ENCODE results near the gene CLEC16A.

The CLEC16A gene

DNA sequence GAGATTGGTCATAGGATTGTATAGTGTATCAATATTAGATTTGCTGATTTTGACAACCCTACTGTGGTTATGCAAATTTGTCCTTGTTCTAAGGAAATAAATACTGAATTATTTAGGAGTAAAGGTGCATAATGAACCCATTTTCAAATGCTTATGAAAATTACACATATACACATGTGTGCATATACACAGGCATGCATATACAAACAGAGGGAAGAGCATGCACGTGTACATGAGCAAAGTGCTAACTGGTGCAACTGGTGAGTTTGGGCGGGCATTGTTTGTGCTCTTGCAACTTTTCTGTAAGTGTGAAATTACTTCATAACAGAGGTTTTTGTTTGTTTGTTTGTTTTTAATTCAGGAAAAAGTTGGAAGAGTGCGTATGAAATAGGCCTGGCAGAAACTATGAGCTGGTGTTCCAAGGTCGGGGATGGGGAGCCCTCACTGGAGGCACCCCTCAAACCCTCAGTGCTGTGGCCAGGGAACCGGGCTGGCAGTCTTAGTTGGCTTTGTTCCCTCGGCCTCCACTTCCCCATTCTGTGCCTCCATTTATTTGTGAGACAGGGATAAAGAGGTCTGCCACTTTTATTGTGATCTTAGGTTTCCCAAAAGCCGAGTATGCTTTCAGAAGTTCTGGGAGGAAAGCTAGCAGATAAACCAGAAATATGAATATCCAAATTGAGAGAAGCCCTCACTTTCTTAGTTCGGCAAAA, 7.9 kb upstream of the CLEC16A start:
- in situ Hi-C loops (cut with HindIII; ENCODE audit: low sequenced_read_pairs): no loop called here
- TF ChIP-seq, protein P1, sequence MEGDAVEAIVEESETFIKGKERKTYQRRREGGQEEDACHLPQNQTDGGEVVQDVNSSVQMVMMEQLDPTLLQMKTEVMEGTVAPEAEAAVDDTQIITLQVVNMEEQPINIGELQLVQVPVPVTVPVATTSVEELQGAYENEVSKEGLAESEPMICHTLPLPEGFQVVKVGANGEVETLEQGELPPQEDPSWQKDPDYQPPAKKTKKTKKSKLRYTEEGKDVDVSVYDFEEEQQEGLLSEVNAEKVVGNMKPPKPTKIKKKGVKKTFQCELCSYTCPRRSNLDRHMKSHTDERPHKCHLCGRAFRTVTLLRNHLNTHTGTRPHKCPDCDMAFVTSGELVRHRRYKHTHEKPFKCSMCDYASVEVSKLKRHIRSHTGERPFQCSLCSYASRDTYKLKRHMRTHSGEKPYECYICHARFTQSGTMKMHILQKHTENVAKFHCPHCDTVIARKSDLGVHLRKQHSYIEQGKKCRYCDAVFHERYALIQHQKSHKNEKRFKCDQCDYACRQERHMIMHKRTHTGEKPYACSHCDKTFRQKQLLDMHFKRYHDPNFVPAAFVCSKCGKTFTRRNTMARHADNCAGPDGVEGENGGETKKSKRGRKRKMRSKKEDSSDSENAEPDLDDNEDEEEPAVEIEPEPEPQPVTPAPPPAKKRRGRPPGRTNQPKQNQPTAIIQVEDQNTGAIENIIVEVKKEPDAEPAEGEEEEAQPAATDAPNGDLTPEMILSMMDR (IDR thresholded peaks at IDR 0.05; ENCODE audit: low read depth, low read length): no peak
- DNase-seq (ENCODE audit: low read depth, low spot score): no peak
- H3K4me3 ChIP-seq (ENCODE audit: low read depth, low read length): no peak overlapping the region

DNA sequence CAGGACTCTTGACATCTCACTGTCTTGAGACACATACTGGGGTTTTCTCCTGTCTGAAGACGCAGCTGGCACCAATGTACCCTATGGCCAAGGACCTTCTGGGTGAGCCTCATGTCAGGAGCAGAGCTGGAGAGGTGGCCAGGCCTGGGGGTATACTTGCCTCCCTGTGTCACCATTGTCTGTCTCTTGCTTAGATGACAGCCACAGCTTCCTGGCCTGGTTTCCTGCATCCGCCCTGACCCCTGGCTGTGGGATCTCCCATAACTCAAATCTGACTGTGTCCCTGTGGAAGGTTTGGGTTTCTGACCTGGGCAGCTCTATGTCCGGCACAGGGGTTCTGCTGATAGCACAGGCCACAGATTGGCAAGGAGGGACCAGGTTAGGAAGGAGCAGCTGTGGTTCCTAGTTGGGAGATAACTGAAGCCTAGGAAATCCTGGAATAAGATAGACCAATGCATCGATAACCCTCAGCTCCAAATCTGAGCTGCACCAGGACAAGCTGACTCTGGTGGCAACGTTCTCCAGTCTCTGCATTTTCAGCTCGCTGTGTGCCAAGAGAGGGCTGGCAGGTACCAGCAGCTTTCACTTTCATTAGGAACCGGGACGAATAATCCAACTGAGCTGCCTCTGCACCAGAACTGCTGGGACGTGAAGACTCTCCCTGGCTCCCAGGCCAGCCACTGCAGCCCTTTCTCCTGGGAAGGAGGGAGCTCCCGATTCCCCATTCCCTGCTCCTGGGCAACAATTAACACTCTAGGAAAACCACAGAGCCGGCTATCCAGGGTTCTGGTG, 7.1 kb upstream of the CLEC16A start:
- in situ Hi-C loops (cut with HindIII; ENCODE audit: low sequenced_read_pairs): no loop called here
- TF ChIP-seq, protein P1 (IDR thresholded peaks at IDR 0.05; ENCODE audit: low read depth, low read length): no peak
- no peak overlapping the region for H3K4me3 ChIP-seq (ENCODE audit: low read depth, low read length)
- no peak for DNase-seq (ENCODE audit: low read depth, low spot score)

DNA sequence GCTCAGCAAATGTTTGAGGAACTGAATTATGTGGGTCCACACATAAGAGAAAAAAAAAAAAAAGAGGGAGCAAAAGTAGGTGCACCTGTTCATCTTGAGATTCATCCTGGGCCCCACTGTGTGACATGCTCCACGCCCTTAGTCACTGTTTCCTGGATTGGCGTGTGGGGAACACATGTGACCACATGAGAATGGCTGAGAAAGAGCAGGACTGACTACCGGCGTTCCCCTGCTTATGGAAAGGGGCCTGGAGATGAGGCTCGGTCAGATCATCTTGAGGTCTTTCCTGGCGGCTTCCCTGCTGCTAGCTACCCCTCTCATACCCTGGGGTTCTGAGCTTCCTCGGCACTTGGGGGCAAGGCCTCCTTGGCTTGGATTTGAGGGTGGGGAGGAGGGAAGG, 6.0 kb upstream of the CLEC16A start:
- TF ChIP-seq, protein P1 (IDR thresholded peaks at IDR 0.05; ENCODE audit: low read depth, low read length): no peak
- in situ Hi-C loops (cut with HindIII; ENCODE audit: low sequenced_read_pairs): no loop called here
- DNase-seq (ENCODE audit: low read depth, low spot score): no peak
- no peak overlapping the region for H3K4me3 ChIP-seq (ENCODE audit: low read depth, low read length)

DNA sequence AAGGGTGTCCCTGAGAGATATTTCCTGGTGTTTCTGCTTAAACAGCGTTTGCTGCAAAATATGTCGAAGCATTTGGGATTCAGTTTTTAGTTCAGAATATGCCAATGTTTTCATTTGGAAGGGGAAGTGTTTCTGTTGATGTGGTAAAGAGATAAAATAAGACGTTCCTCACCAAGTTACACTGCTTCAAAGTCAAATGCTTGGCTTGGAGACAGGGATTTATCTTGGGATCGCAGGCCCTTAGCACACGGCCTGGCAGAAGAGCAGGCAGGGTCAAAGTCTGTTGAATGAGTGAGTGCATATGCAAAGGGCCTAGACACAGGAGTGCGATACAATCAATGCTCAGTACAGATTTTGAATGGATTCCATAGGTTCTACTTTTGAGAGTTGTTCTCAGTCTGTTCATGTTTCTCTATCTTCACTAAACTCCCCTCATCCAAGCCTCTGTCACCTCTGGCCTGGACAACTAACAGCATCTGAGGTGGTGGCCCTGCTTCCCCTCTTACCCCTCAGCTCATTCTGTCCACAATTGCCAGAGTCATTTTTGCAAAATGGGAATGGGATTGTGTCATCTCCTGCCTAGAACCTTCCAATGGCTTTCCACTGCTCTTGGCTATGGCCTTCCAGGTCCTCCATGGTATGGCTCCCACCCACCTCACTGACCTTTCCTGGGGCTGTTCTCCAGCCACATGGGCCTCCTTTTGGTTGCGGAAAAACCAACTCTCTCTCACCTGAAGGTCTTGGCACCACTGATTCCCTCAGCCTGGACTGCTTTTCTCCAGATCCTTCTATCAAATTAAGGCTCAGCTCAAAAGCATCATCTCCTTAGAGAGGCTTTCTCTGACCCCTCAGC, 5.3 kb upstream of the CLEC16A start:
- TF ChIP-seq, protein P1 (IDR thresholded peaks at IDR 0.05; ENCODE audit: low read depth, low read length): no peak
- in situ Hi-C loops (cut with HindIII; ENCODE audit: low sequenced_read_pairs): no loop called here
- no peak overlapping the region for H3K4me3 ChIP-seq (ENCODE audit: low read depth, low read length)
- no peak for DNase-seq (ENCODE audit: low read depth, low spot score)

DNA sequence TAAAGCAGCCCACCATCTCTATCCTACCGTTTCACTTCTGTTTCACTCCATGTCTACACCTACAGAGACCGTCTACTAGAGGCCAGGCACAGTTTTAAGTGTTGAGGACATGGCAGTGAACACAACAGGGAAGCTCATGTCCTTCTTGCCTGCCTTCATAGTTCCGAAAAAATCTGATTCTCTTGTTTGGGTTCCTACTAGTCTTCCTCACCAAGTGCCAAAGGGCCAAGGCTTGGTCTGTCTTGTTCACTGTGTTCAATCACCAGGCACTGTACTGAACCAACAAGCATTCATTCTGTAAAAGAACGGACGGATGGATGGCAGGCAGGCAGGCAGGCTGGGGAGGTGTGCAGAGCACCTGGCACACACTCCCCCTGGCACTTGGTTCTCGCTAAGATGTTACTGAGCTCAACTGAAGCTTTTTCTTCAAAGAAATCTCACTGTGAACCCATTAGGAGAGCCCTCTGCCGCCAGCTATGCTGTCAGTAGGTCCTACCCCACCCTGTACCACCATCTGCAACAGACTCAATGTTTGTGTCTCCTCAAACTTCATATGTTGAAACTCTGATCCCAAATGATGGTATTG, 4.6 kb upstream of the CLEC16A start:
- TF ChIP-seq, protein P1 (IDR thresholded peaks at IDR 0.05; ENCODE audit: low read depth, low read length): no peak
- in situ Hi-C loops (cut with HindIII; ENCODE audit: low sequenced_read_pairs): no loop called here
- DNase-seq (ENCODE audit: low read depth, low spot score): no peak
- peak overlapping the region; percentile 69 for H3K4me3 ChIP-seq (ENCODE audit: low read depth, low read length)

DNA sequence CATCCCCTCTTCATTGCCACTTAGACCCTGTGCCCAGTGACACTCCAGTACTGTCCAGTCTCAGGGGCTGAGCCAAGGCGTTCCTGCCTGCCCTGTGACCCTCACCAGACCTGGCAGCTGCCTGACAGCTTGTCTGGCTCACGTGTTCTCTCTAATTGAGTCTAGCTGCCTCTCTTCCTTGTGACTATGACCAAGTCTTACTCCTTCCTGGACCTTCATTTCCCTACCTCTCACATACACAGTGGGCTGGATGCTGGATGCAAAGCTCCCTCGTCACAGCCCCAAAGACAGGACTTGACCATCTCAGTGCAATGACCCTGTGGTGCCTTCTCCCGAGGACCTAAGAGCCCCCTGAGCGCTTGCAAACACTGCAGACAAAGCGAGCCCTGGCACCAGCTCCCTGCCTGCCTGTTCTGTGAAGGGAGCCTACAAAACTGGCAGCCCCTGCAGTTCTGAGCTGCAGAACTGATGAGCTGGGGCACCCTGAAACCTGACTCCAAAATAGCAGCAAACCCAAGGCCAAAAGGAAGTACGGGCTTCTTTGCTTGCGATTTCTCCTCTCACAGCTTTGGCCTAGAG, 3.8 kb upstream of the CLEC16A start:
- TF ChIP-seq, protein P1 (IDR thresholded peaks at IDR 0.05; ENCODE audit: low read depth, low read length): no peak
- H3K4me3 ChIP-seq (ENCODE audit: low read depth, low read length): peak overlapping the region; percentile 69
- no peak for DNase-seq (ENCODE audit: low read depth, low spot score)
- in situ Hi-C loops (cut with HindIII; ENCODE audit: low sequenced_read_pairs): no loop called here
